HEK293 (cell line): ENCODE results near the gene PSMF1.

ENCODE experiments used
- CTCF ChIP-seq: fragments of 450-650 bp; formaldehyde crosslinking; IDR thresholded peaks from 2 replicates; pipeline ENCODE4 v1.5.1; 2016; ENCODE audit warnings: missing biosample characterization, missing genetic modification characterization
- HOXA7 ChIP-seq: sonication (generic); formaldehyde crosslinking; IDR thresholded peaks from 2 replicates; pipeline ENCODE4 v1.8.1; 2022; ENCODE audit warnings: missing genetic modification reagents, borderline replicate concordance

- no peak for TF ChIP-seq CTCF (tag by site-specific recombination)
- no peak for TF ChIP-seq HOXA7
These were observed 16.9 kb upstream of the PSMF1 start for GRCh38 chr20:1101533-1101932.
